ENCODE data around the gene C12orf56. TPM values are rescaled to one million over a fixed set of nuclear protein-coding genes. Genes with fewer than 3 reads are reported as not detected.
"Not testable (repeated sequence)": the region's sequence is repeated elsewhere in the genome, so short reads cannot be mapped to it uniquely, and the experiment has no call there.

C12orf56 gene
- total RNA-seq, 1 donor = 0.86 TPM

DNA sequence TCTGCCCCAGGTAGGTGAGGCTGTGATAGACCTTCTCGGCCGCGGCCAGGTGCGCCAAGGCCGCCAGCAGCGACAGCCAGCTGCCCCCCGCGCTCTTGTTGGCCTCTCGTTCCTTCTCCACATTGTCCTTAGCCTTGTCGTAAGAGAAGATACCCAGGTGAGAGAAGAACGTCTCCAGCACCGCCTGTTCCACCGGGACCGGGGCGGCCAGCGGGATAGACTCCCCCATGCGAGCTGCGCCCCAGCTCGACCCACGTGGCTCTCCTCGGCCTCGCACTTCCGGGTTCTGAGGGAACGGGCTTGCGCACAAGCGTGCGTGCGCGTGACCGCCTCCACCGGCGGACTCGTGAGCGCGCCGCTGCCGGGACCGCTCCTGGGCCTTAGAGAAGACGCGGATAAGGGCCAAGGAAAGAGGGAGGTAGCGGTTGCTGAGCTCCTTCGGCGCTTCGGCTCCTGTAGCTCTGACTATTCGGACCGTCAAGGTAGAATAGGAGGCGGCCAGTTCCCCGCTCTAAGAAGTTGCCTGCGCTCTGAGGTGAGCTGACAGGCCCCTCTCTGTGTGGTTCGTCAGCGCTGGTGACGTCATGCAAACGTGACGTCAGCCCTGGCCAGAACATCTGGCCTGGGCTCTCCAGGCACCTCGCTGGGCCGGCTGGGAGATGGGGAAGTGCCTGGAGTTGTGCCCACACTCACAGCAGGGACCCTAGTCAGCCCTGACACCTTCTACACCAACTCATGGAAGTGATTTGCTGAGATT is 168.4 kb downstream of the C12orf56 start, which contains the start of gene KICS2:
Gene KICS2, minus strand, starts transcription at position 288 of the 757 bp plus-strand sequence. Its CDS starts 59 bp downstream, at position 229.
- peak; percentile 95 for DNase-seq (ENCODE audit: low read depth)
- H3K4me3 ChIP-seq (ENCODE audit: low read depth, low read length) = peak within 1 kb of the TSS; percentile 85
- TF ChIP-seq, protein P1, sequence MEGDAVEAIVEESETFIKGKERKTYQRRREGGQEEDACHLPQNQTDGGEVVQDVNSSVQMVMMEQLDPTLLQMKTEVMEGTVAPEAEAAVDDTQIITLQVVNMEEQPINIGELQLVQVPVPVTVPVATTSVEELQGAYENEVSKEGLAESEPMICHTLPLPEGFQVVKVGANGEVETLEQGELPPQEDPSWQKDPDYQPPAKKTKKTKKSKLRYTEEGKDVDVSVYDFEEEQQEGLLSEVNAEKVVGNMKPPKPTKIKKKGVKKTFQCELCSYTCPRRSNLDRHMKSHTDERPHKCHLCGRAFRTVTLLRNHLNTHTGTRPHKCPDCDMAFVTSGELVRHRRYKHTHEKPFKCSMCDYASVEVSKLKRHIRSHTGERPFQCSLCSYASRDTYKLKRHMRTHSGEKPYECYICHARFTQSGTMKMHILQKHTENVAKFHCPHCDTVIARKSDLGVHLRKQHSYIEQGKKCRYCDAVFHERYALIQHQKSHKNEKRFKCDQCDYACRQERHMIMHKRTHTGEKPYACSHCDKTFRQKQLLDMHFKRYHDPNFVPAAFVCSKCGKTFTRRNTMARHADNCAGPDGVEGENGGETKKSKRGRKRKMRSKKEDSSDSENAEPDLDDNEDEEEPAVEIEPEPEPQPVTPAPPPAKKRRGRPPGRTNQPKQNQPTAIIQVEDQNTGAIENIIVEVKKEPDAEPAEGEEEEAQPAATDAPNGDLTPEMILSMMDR (IDR thresholded peaks at IDR 0.05; ENCODE audit: insufficient read depth, low read depth, low read length) = no peak

DNA sequence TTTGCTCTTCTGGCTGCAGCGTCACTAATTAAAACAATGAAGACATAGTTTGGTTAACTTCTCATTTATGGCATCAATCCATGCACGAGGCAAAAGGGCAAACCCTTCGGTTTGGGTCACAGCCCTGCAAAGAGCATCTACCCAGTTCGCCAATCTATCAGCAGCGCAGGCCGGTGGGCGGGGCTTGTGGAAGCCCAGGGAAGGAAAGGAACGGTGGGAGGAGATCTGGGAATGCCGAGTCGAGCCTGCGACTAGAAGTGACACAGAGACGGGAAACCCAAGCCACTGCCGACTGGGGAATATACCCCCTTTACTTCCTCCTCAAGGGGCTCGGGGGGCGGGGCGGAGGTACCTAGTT is 168.9 kb downstream of the C12orf56 start:
- TF ChIP-seq, protein P1 (IDR thresholded peaks at IDR 0.05; ENCODE audit: insufficient read depth, low read depth, low read length) = no peak
- DNase-seq (ENCODE audit: low read depth) = peak; percentile 78
- peak overlapping the region; percentile 85 for H3K4me3 ChIP-seq (ENCODE audit: low read depth, low read length)

DNA sequence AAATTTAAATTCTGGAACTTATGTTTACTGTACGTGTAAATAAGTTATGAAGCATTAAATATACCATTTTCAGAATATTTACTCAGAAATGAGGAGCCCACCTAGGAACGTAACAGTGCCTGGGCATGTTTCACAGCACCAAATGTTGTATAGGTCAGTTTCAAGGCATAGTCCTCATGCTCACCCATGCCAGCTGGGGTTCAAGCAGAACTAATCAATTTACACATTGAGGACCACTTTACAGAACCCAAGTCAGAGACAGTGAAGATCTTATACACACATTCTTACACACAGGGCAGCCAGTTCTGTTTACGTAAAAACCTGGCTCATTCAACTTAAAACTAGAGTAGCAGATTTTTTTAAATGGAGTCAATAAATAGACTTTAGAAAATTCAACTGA is 170.5 kb downstream of the C12orf56 start:
- TF ChIP-seq, protein P1 (IDR thresholded peaks at IDR 0.05; ENCODE audit: insufficient read depth, low read depth, low read length) = no peak
- no peak overlapping the region for H3K4me3 ChIP-seq (ENCODE audit: low read depth, low read length)
- no peak for DNase-seq (ENCODE audit: low read depth)

- TF ChIP-seq, protein P1 (IDR thresholded peaks at IDR 0.05; ENCODE audit: insufficient read depth, low read depth, low read length) = no peak
- DNase-seq (ENCODE audit: low read depth) = no peak
- H3K4me3 ChIP-seq (ENCODE audit: low read depth, low read length) = no peak overlapping the region
Observed at GRCh38 chr12:64219145-64219544, 171.4 kb downstream of the C12orf56 start.

DNA sequence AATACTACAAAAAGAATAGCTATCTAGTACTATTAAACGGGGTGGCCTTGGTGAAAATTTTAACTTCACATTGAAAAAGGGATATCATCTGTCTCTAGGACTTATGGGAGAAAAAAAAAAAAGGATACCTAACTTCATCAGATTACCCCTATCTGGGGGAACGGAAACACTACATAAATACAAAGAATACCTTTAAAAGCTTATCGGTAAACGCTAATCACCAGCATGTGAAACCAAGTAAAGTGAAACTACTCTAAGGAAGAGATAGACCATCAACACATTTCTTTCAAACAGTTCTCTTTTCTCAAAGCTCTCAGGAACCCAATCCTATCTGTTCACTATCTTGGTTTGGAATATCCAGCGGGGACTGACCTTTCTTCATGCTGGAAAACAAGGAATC is 172.0 kb downstream of the C12orf56 start:
- H3K4me3 ChIP-seq (ENCODE audit: low read depth, low read length) = no peak overlapping the region
- peak; percentile 11 for DNase-seq (ENCODE audit: low read depth)
- TF ChIP-seq, protein P1 (IDR thresholded peaks at IDR 0.05; ENCODE audit: insufficient read depth, low read depth, low read length) = no peak

GRCh38 chr12:64217643-64218042 is 172.9 kb downstream of the C12orf56 start:
- not testable (repeated sequence) for H3K4me3 ChIP-seq (ENCODE audit: low read depth, low read length); DNase-seq (ENCODE audit: low read depth)

- H3K4me3 ChIP-seq (ENCODE audit: low read depth, low read length) = no peak overlapping the region
- no peak for DNase-seq (ENCODE audit: low read depth)
- TF ChIP-seq, protein P1 (IDR thresholded peaks at IDR 0.05; ENCODE audit: insufficient read depth, low read depth, low read length) = no peak
Observed at GRCh38 chr12:64216239-64216638, 174.3 kb downstream of the C12orf56 start.

Small RNA genes lying within 50 kb of the gene (small RNA-seq; reads per million reads assigned to genes)
- gene RF01210 (not detected), gene RNU5A-7P (not detected)

Other genes with a start within 250 kb of the C12orf56 start
- 8.2 and 9.0 TPM in 2 replicates for gene KICS2, start 168.5 kb downstream of the C12orf56 start, total RNA-seq
- 146 and 148 TPM in 2 replicates for gene XPOT, start 13.6 kb upstream of the C12orf56 start, total RNA-seq
- gene TBK1, start 61.4 kb upstream of the C12orf56 start, total RNA-seq = 33.2 and 47.5 TPM in 2 replicates
- 20.3 and 31.1 TPM in 2 replicates for gene RASSF3, start 219.7 kb upstream of the C12orf56 start, total RNA-seq